ENCODE data around the gene ZNF362. TPM values are rescaled to one million over a fixed set of nuclear protein-coding genes. Genes with fewer than 3 reads are reported as not detected.

ZNF362 gene
- total and polyA plus RNA-seq, 10 of the 15 experiments (the other 5 are each of a cell fraction or from before 2014, with no cell fraction given) = 0.74 to 22.8 (median 7.4) TPM

DNA sequence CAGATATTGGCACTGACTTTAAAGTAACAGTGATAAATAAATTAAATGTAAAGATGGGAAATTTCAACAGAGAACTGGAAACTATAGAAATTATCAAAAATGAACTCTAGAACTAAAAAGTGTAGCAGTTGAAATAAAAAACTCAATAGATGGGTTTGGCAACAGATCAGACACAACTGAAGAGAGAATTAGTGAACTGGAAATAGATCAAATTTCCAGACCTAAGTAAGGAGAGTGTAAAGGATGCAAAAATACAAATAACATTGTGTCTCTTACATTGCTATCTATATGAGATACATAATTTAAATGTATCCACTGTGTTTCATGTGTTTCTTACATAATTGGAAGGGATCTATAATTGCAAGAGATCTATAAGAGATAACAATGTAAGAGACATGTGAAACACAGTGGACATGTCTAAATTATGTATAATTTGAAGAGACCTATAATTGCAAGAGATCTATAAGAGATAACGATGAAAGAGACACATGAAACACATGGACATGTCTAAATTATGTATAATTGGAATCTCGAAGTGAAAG is 32.1 kb upstream of the ZNF362 start (continued):
- TF ChIP-seq, protein P1, sequence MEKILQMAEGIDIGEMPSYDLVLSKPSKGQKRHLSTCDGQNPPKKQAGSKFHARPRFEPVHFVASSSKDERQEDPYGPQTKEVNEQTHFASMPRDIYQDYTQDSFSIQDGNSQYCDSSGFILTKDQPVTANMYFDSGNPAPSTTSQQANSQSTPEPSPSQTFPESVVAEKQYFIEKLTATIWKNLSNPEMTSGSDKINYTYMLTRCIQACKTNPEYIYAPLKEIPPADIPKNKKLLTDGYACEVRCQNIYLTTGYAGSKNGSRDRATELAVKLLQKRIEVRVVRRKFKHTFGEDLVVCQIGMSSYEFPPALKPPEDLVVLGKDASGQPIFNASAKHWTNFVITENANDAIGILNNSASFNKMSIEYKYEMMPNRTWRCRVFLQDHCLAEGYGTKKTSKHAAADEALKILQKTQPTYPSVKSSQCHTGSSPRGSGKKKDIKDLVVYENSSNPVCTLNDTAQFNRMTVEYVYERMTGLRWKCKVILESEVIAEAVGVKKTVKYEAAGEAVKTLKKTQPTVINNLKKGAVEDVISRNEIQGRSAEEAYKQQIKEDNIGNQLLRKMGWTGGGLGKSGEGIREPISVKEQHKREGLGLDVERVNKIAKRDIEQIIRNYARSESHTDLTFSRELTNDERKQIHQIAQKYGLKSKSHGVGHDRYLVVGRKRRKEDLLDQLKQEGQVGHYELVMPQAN (conservative IDR thresholded peaks at IDR 0.05) = no peak

DNA sequence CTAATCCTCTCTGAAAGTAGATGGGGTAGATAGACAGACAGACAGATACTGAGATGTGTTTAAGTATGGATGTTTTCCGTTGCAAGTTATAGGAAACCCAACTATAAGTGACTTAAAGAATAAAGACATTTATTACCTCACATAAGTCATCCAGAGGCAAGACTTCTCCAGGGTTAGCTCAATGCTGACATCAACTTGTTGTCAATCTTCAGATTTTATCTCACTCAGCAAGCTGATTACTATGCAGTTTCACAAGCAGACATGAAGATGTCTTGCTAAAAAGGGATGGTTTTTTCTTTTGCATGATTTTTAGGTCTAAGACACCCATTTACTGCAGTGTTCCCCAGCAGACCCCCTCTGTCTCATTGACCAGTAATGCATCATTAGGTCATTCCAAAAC is 30.7 kb upstream of the ZNF362 start:
- intact Hi-C loops (cut with micrococcal nuclease; ENCODE audit: unreplicated experiment) (no loop called here), in situ Hi-C loops (cut with MboI) (no loop called here)
- H3K9ac ChIP-seq (ENCODE audit: control insufficient read depth, insufficient read depth, low read length) = no peak overlapping the region
- no peak overlapping the region for H3K27ac ChIP-seq (ENCODE audit: control insufficient read depth, insufficient read depth)
- FAIRE-seq (no peak), DNase-seq (ENCODE audit: low read depth, low spot score) (no peak), ATAC-seq (no peak)
- no peaks in the 10 kb centered on the region; the same call in none of the 3 replicates for H3K9me3 ChIP-seq (replicated peaks; ENCODE audit: control insufficient read depth, insufficient read depth, low read length)
- SMC1A ChIA-PET (ENCODE audit: uncharacterized antibody, unreplicated experiment) = interaction anchor here (0.7 to 1.4 kb wide), 2 partner anchors 230 to 246 kb away, joined by 3 read pairs; no protein-coding TSS in a partner anchor
- CTCF ChIA-PET = interaction anchor here (0.9 to 1.0 kb wide), 2 partner anchors 27 to 246 kb away, joined by 3 read pairs; no protein-coding TSS in a partner anchor
- POLR2A ChIA-PET = no interaction called here
- 5% methylated on average over 1 of the region's 1 CpG for WGBS (ENCODE audit: insufficient coverage, insufficient replicate concordance, low lambda C conversion rate, missing lambda C conversion rate)
- TF ChIP-seq ZSCAN29 (IDR thresholded peaks at IDR 0.05) (no peak), NR2C1 (IDR thresholded peaks at IDR 0.05) (no peak), KLF5 (IDR thresholded peaks at IDR 0.05; ENCODE audit: partially characterized antibody) (no peak), NFYB (IDR thresholded peaks at IDR 0.05; ENCODE audit: insufficient read depth, low read depth, low read length) (no peak), ZNF207 (IDR thresholded peaks at IDR 0.05; ENCODE audit: borderline replicate concordance) (no peak), JUNB (IDR thresholded peaks at IDR 0.05) (no peak), IKZF2 (IDR thresholded peaks at IDR 0.05) (no peak), SREBF1 (IDR thresholded peaks at IDR 0.05; ENCODE audit: low read length) (no peak), LARP7 (IDR thresholded peaks at IDR 0.05) (no peak), SP1 (IDR thresholded peaks at IDR 0.05; ENCODE audit: low read depth, low read length) (no peak), MTA2 (IDR thresholded peaks at IDR 0.05; ENCODE audit: low read depth) (no peak), POU2F2 (IDR thresholded peaks at IDR 0.05; ENCODE audit: borderline replicate concordance, low read depth, low read length) (no peak)
- TF ChIP-seq, protein P2, sequence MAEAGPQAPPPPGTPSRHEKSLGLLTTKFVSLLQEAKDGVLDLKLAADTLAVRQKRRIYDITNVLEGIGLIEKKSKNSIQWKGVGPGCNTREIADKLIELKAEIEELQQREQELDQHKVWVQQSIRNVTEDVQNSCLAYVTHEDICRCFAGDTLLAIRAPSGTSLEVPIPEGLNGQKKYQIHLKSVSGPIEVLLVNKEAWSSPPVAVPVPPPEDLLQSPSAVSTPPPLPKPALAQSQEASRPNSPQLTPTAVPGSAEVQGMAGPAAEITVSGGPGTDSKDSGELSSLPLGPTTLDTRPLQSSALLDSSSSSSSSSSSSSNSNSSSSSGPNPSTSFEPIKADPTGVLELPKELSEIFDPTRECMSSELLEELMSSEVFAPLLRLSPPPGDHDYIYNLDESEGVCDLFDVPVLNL (IDR thresholded peaks at IDR 0.05; ENCODE audit: low read depth, low read length) = no peak
- peaks cover 3% of the 10 kb centered on the region; the same call in 1 of the 2 replicates for H3K4me1 ChIP-seq (ENCODE audit: control insufficient read depth, insufficient read depth, low read length)
- H3K27me3 ChIP-seq (replicated peaks in 1 of 2; ENCODE audit: control insufficient read depth in 2 of 2, insufficient read depth in 2 of 2, low read length in 1 of 2) = no peaks in the 10 kb centered on the region
- H3K79me2 ChIP-seq (ENCODE audit: control insufficient read depth, insufficient read depth, low read length) = no peaks in the 10 kb centered on the region
- no peaks in the 10 kb centered on the region for H4K20me1 ChIP-seq (ENCODE audit: control insufficient read depth, insufficient read depth)
- RAD21 ChIA-PET (ENCODE audit: unreplicated experiment) = no interaction called here
- no peak overlapping the region for H3K4me2 ChIP-seq (ENCODE audit: control insufficient read depth, insufficient read depth)
- BruUV-seq (replicated peaks) = no TSS peak
- no peak overlapping the region for H2AFZ ChIP-seq (ENCODE audit: control insufficient read depth, low read depth, low read length)
- H3K36me3 ChIP-seq (ENCODE audit: control insufficient read depth in 2 of 2, insufficient read depth in 2 of 2, low read length in 1 of 2) = no peaks in the 10 kb centered on the region
- H3K4me3 ChIP-seq = no peak overlapping the region

Data from GM12878 (cell line).